ENCODE data around the gene DPYSL5.
"Not testable (repeated sequence)": the region's sequence is repeated elsewhere in the genome, so short reads cannot be mapped to it uniquely, and the experiment has no call there.

The DPYSL5 gene, protein sequence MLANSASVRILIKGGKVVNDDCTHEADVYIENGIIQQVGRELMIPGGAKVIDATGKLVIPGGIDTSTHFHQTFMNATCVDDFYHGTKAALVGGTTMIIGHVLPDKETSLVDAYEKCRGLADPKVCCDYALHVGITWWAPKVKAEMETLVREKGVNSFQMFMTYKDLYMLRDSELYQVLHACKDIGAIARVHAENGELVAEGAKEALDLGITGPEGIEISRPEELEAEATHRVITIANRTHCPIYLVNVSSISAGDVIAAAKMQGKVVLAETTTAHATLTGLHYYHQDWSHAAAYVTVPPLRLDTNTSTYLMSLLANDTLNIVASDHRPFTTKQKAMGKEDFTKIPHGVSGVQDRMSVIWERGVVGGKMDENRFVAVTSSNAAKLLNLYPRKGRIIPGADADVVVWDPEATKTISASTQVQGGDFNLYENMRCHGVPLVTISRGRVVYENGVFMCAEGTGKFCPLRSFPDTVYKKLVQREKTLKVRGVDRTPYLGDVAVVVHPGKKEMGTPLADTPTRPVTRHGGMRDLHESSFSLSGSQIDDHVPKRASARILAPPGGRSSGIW

DNA sequence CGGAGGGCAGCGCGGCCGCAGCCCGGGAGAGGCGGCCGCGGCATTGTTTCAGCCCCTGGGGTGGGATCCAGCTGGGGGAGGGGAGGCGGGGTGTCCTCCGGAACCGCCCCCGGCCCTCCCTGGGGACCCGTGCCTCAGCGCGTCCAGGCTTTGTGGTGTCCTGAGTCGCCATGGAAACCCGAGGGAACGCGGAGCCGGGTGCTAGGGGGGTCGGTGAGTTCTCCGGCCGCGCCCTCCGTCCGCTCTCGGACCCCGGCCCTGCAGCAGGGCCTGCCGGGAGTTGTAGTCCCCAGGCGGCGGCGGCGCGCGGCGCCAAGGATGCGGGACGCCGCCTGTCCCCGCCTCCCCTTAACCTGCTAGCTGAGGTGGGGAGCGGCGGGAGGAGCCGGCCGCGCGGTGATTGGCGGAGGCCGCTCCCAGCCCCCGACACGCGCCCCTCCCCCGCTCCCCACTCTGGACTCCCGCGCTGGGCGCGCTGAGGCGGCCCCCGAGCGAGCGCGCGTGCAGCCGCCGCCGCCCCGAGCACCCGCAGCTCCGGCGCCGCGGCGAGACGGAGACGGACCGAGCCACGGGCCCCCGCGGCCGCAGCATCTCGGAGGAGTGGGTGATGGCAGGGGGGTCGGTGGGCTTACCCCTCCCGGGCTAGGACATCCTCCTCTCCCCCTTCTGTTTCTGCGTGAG is at the start of gene DPYSL5:
TSS of gene DPYSL5 (plus strand) at position 478 of the 681 bp plus-strand sequence. CDS start 50,368 bp downstream, outside the sequence.
- DNase-seq, result no peak

- no peak for DNase-seq
Measured at GRCh38 chr2:26801328-26801727, 46.6 kb upstream of the DPYSL5 start.

DNA sequence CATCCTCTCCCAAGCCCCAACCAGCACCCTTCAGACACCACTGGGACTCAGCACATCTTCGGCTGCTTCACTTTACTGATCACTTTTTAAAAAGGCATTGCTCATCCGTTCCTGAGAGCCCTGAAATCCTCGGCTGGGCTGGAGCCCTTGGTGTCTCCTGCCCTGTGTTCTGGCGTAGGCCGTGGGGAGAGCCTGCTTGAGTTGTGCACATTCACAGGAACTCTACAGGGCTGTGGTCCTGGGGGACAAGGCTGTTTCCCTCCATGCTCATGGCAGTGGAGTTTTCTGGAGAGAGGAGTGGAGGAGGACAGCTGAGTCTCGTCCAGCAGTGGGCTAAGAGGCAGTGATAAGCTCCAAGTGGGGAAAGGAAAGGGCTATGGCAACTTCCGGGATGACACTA is 46.1 kb upstream of the DPYSL5 start:
- DNase-seq, result no peak

GRCh38 chr2:26805241-26805676 is 42.7 kb upstream of the DPYSL5 start:
- no peak for DNase-seq

DNA sequence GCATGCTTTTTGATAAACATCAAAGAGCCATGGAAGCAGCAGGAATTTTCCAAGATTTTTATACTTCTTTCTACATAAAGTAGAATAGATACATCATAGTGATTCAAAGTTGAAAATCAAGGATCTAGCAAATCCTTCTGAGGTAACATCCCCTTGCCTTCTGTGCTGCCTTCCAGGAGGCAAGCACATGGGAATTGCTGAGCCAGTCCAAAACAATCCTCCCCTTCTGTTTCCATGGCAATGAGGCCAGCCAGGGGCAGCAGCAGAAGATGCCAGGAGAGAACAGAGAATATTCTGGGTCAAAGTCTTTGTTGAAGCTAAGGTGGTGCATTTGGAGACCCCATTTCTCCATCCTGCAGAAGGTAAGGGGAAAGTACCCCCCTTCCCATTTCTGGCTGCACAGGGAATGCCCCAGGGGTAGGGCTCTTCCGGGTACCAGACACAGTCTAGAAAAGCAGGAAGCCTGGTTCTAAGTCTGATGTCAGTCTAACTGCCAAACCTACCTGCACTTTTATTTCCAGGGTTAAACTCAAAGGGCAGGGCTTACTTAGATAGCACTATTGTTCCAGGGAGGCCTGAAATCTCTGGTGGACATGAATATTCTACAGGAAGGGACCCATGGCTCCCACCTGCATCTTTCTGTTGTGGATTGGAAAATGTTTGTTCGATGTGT is 40.0 kb upstream of the DPYSL5 start:
- DNase-seq, result no peak

DNA sequence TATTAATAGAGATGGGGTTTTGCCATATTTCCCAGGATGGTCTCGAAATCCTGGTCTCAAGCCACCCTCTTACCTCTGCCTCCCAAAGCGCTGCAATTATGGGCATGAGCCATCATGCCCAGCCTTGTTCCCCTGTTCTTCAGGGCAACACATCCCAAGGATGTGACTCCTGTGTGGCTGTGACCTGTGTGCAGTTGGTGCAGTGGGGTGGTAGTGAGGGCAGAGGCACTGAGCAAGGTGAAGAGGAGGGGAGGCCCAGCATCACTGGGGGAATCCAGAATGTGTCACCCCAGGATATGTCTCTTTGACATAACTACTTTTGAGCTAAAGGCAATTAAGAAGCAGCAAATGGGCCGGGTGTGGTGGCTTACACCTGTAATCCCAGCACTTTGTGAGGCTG is 38.7 kb upstream of the DPYSL5 start:
- DNase-seq, result no peak

GRCh38 chr2:26809876-26810577 is 37.9 kb upstream of the DPYSL5 start:
- DNase-seq, result no peak

- no peak for DNase-seq
Measured at GRCh38 chr2:26811261-26811660, 36.7 kb upstream of the DPYSL5 start.

DNA sequence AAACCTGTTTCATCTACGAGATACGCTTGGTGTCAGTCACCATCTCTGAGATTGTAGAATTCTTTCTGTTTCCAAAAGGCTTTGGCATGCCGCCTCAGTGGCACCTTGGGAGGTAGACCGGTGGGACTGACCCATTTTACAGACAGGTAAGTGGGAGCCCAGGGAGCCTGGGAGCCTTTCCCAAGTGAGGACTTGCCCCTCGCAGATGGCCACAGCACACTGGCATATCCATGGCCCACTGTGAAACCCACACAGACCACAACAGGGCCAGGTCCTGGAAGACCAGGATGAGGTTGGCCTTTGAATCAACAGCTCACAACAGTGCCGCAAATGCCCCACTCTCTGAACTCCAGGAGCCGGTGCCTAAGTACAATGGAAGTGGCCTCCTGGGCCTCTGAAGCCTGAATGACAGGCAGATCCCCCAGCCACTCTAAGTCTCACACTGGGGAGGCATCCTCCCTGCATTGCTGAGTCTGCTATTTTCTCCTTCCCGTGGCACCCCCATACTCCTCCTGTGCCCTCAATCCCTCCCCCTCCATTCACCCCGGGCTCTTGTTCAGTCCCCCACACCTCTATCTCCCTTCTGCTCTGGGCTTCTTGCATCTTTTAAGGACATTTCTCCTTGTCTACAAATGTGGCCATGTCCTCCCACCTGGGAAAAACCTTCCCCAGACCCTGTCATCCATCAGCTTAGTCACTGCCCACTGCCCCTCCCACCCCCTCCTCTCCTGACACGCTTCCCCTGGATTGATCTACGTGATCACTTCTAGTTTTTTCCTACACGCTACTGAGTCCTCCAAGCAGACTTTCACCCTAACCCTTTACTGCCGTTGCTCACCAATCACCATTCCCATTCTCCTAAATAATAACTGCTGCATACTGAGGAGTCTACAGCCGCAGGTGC is 35.9 kb upstream of the DPYSL5 start:
- no peak for DNase-seq

DNA sequence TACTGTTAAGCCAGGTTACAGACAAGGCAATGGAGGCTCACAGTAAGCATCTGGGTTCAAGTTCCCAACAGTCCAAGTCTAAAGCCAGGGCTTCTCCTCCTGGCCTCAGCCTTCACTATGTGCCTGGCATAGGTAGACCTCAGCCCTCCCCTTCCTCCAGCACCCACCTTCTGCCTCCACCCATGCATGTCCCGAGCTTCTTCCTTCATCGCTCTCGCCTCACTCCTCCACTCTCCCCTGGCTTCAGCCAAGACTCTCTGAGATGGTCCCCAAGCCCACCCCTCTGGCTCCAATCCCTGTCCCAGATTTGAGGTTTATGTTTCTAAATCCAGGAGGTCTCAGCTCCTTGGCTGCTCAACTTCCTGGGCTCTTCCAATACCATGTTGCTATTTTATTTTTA is 35.2 kb upstream of the DPYSL5 start:
- DNase-seq, result no peak

DNA sequence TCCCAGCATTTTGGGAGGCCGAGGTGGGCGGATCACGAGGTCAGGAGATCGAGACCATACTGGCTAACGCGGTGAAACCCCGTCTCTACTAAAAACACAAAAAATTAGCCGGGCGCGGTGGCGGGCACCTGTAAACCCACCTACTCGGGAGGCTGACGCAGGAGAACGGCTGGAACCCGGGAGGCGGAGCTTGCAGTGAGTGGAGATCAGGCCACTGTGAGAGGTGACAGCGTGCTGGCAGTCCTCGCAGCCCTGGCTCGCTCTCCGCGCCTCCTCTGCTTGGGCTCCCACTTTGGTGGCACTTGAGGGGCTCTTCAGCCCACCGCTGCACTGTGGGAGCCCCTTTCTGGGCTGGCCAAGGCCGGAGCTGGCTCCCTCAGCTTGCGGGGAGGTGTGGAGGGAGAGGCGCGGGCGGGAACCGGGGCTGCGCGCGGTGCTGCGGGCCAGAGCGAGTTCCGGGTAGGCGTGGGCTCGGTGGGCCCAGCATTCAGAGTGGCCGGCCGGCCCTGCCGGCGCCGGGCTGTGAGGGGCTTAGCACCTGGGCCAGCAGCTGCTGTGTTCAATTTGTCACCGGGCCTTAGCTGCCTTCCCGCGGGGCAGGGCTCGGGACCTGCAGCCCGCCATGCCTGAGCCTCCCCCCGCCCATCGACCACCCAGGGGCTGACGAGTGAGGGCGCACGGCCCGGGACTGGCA is 33.7 kb upstream of the DPYSL5 start:
- DNase-seq, result not testable (repeated sequence)

GRCh38 chr2:26816893-26817292 is 31.0 kb upstream of the DPYSL5 start:
- DNase-seq, result no peak

GRCh38 chr2:26818255-26818654 is 29.7 kb upstream of the DPYSL5 start:
- DNase-seq, result no peak

GRCh38 chr2:26818972-26819371 is 29.0 kb upstream of the DPYSL5 start:
- DNase-seq, result no peak

DNA sequence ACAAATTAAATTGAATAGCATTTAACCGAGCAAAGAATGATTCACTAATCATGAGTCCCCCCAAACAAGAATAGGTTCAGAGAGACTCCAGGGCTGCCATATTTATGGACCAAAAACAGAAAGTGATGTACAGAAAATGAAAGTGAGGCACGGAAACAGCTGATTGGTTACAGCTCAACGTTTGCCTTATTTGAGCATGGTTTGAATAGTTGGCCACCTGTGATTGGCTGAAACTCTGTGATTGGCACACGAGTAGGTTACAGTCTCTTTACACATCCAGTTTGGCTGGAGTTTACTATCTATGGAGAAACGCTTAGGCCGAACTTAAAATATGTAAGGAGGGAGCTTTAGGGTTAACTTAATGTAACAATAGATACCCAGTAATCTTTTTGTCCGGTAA is 27.0 kb upstream of the DPYSL5 start:
- no peak for DNase-seq

- no peak for DNase-seq
Measured at GRCh38 chr2:26822877-26823276, 25.1 kb upstream of the DPYSL5 start.

DNA sequence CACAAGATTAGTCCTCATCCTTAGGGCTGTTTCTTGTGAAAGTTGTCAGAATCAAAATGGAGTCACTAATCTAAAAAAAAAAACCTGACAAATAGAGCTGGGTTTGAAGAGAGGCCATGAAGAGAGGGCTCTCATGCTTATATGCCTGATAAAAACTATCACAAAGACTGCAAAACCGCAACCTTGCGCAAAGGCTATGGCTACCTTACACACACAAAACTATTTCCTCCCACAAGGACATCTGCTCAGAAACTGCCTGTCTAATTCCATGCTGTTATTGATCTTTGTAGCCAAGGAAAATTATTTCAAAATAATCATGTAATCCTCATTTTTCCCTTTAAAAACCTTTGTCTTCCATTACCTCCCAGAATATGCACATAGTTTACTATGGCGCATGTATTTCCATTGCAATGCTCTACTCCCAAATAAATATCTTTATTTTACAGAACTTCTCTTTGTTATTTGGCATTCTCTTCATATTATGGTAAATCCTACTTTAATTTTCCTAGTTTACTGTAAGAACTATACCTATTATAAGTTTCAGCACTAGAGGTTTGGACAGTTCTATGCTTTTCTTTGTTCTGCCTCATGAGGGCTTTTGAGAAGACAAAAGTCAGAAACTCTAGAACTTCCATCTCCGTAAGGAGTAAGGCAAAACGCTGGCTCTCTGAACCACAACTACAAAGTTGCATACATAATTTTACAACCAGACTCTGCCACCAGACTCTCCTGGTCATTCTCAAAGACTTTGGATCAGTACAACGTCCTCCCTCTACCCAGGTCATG is 9.6 kb upstream of the DPYSL5 start:
- no peak for DNase-seq

DNA sequence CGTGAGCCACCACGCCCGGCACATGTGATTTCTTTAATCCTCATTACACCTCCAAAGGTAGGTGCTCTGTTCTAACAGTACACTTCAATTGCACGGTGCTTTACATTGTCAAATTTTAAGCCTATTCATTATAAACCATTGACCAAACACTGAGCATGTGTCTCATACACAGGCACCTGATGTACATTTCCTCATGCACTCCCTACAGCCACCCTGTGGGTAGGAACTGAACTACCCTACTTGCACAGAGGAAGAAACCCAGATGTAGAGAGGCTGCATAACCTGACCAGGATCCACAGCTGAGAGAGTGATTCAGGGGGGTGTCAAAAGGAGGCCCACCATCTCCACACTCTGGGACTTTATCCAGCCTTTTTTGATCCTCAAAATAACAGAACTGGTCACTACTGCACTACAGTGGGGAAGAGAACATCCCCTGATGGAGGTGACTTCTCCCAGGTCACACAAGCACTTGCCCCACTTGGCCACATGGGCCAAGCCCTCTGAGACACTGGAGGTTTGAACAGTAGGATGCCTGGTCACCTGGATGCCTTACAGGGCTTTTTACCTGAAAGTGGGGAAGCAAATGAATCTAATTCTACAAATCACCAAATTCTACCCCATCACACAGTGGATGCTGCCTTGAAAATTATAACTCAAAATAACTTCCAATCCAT is 6.9 kb upstream of the DPYSL5 start:
- no peak for DNase-seq

GRCh38 chr2:26843041-26843440 is 4.9 kb upstream of the DPYSL5 start:
- DNase-seq, result no peak

DNA sequence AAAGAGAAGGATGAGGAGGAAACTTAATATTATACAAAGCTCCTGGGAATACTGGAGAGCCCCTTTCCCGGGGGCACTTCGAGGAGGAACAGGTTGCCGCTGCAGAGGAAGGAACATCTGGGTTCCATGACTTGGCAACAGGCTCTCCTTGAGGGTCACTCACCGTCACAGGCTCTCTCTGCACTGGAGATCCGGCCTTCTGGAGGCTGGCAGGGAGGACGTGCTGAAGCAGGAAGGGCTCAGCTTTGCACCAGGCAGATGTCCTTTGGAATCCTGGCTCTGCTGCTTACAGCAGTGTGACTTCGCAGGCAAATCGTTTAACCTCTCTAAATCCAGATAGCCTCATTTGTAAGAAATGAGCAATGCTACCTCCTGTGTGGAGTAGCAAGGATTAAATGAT is 2.9 kb upstream of the DPYSL5 start:
- DNase-seq, result no peak

All from CD4-positive, alpha-beta T cell treated with Interleukin-17A for 1 hour (primary cell).